HEK293 (cell line): ENCODE measurements around the gene DYNLT2B.
A peak's percentile ranks its signal among the peaks of the same experiment; 100 is the strongest.

Experiments
- CTCF ChIA-PET: fragments of 350-600 bp; formaldehyde crosslinking; extraction: SDS; loops from one replicate; lab custom pipeline; 2021; ENCODE audit warnings: antibody characterized with exemption; lab: Yijun Ruan, JAX
- POLR2A ChIA-PET: fragments of 300-600 bp; formaldehyde crosslinking; extraction: SDS; loops from one replicate; lab custom pipeline; 2020; ENCODE audit warnings: antibody characterized with exemption, inconsistent platforms; lab: Yijun Ruan, JAX
- H3K27ac ChIP-seq: fragments of 200-500 bp; sonication (Bioruptor generic); 2 replicates; pipeline ENCODE4 v1.5.1; 2014; ENCODE audit warnings: low read depth, low read length, control low read depth, inconsistent platforms; ENCODE audit errors: extremely low read depth
- H3K36me3 ChIP-seq, 2 experiments: fragments of 200-500 bp in 1 of 2; sonication (Bioruptor generic) in 1 of 2; 1 replicate in 1 of 2; 2 replicates in 1 of 2; pipeline ENCODE4 v1.5.1; 2014 to 2017; ENCODE audit warnings: inconsistent platforms in 2 of 2, low read length in 2 of 2; ENCODE audit not compliant: control insufficient read depth in 2 of 2, insufficient read depth in 1 of 2
- H3K4me1 ChIP-seq: fragments of 200-500 bp; sonication (Bioruptor generic); 2 replicates; pipeline ENCODE4 v1.5.1; 2014; ENCODE audit warnings: mild to moderate bottlenecking, low read length, inconsistent platforms; ENCODE audit not compliant: control insufficient read depth, insufficient read depth
- H3K4me3 ChIP-seq: 2 replicates; pipeline ENCODE4 v1.5.1; 2011; ENCODE audit warnings: low read depth, mild to moderate bottlenecking, control low read depth, low read length, moderate library complexity
- H3K9me3 ChIP-seq: fragments of 200-500 bp; sonication (Bioruptor generic); 2 replicates; pipeline ENCODE4 v1.5.1; 2014; ENCODE audit warnings: low read depth, low read length, inconsistent platforms; ENCODE audit not compliant: control insufficient read depth, insufficient read depth
- BCL11A ChIP-seq: fragments of 450-650 bp; formaldehyde crosslinking; IDR thresholded peaks from 2 replicates; pipeline ENCODE4 v1.5.1; 2016; ENCODE audit warnings: low read depth, missing biosample characterization, missing genetic modification characterization
- GFI1B ChIP-seq: fragments of 450-650 bp; formaldehyde crosslinking; IDR thresholded peaks from 2 replicates; pipeline ENCODE4 v1.5.1; 2016; ENCODE audit warnings: missing biosample characterization, missing genetic modification characterization
- KLF9 ChIP-seq: fragments of 450-650 bp; formaldehyde crosslinking; IDR thresholded peaks from 2 replicates; pipeline ENCODE4 v1.5.1; 2016; ENCODE audit warnings: missing biosample characterization, missing genetic modification characterization, low read depth
- REPIN1 ChIP-seq: fragments of 450-650 bp; formaldehyde crosslinking; IDR thresholded peaks from 2 replicates; pipeline ENCODE4 v1.5.1; 2017; ENCODE audit warnings: missing biosample characterization, missing genetic modification characterization, low read depth
- SALL2 ChIP-seq: fragments of 450-650 bp; formaldehyde crosslinking; IDR thresholded peaks from 2 replicates; pipeline ENCODE4 v1.5.0; 2017; ENCODE audit warnings: missing biosample characterization, mild to moderate bottlenecking, missing genetic modification characterization, borderline replicate concordance
- SCRT2 ChIP-seq: fragments of 450-650 bp; formaldehyde crosslinking; IDR thresholded peaks from 2 replicates; pipeline ENCODE4 v1.5.1; 2016; ENCODE audit warnings: missing biosample characterization, missing genetic modification characterization
- ZNF10 ChIP-seq: fragments of 450-650 bp; formaldehyde crosslinking; IDR thresholded peaks from 2 replicates; pipeline ENCODE4 v1.5.1; 2017; ENCODE audit warnings: missing biosample characterization, missing genetic modification characterization
- ZNF112 ChIP-seq: fragments of 450-650 bp; formaldehyde crosslinking; IDR thresholded peaks from 2 replicates; pipeline ENCODE4 v1.5.0; 2017; ENCODE audit warnings: missing biosample characterization, missing genetic modification characterization
- ZNF132 ChIP-seq: fragments of 450-650 bp; formaldehyde crosslinking; IDR thresholded peaks from 2 replicates; pipeline ENCODE4 v1.5.1; 2017; ENCODE audit warnings: missing biosample characterization, missing genetic modification characterization, borderline replicate concordance
- ZNF140 ChIP-seq: fragments of 450-650 bp; formaldehyde crosslinking; IDR thresholded peaks from 2 replicates; pipeline ENCODE4 v1.5.1; 2016; ENCODE audit warnings: missing biosample characterization, missing genetic modification characterization
- ZNF155 ChIP-seq: fragments of 450-650 bp; formaldehyde crosslinking; IDR thresholded peaks from 2 replicates; pipeline ENCODE4 v1.5.1; 2016; ENCODE audit warnings: missing biosample characterization, missing genetic modification characterization
- ZNF37A ChIP-seq: fragments of 450-650 bp; IDR thresholded peaks from 2 replicates; pipeline ENCODE4 v1.5.1; 2018; ENCODE audit warnings: missing biosample characterization, missing genetic modification characterization
- ZNF423 ChIP-seq: fragments of 450-650 bp; formaldehyde crosslinking; IDR thresholded peaks from 2 replicates; pipeline ENCODE4 v1.5.1; 2016; ENCODE audit warnings: missing biosample characterization, missing genetic modification characterization
- ZNF501 ChIP-seq: fragments of 450-650 bp; formaldehyde crosslinking; IDR thresholded peaks from 2 replicates; pipeline ENCODE4 v1.5.1; 2016; ENCODE audit warnings: missing biosample characterization, missing genetic modification characterization
- ZNF623 ChIP-seq: fragments of 450-650 bp; formaldehyde crosslinking; IDR thresholded peaks from 2 replicates; pipeline ENCODE4 v1.5.1; 2016; ENCODE audit warnings: missing biosample characterization, missing genetic modification characterization
- ZNF654 ChIP-seq: fragments of 450-650 bp; formaldehyde crosslinking; IDR thresholded peaks from 2 replicates; pipeline ENCODE4 v1.5.1; 2016; ENCODE audit warnings: low read depth, missing biosample characterization, missing genetic modification characterization
- ZNF660 ChIP-seq: fragments of 450-650 bp; IDR thresholded peaks from 2 replicates; pipeline ENCODE4 v1.5.1; 2018; ENCODE audit warnings: missing biosample characterization, mild to moderate bottlenecking, missing genetic modification characterization
- ZNF664 ChIP-seq: fragments of 450-650 bp; formaldehyde crosslinking; IDR thresholded peaks from 2 replicates; pipeline ENCODE4 v1.5.1; 2016; ENCODE audit warnings: missing biosample characterization, missing genetic modification characterization
- TF ChIP-seq, protein P1 (sequence below): fragments of 450-650 bp; formaldehyde crosslinking; IDR thresholded peaks from 2 replicates; pipeline ENCODE4 v1.5.1; 2016; ENCODE audit warnings: missing biosample characterization, missing genetic modification characterization
- TF ChIP-seq, protein P2 (sequence below): fragments of 450-650 bp; formaldehyde crosslinking; IDR thresholded peaks from 2 replicates; pipeline ENCODE4 v1.5.1; 2016; ENCODE audit warnings: missing biosample characterization, missing genetic modification characterization
- TF ChIP-seq, protein P3 (sequence below): fragments of 450-650 bp; formaldehyde crosslinking; conservative IDR thresholded peaks from 2 replicates; pipeline ENCODE4 v1.5.1; 2016; ENCODE audit warnings: low read depth, missing biosample characterization, missing genetic modification characterization

The DYNLT2B gene

DNA sequence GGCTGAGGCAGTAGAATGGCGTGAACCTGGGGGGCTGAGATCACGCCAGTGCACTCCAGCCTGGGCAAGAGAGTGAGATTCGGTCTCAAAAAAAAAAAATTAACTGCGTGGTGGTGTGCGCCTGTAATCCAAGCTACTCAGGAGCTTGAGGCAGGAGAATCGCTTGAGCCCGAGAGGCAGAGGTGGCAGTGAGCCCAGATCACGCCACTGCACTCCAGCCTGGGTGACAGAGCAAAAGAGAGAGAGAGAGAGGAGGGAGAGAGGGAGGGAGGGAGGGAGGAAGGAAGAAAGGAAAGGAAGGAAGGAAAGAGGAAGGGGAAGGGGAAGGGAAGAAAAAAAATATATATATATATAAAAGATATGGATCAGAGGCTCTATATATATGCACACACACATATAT, 14.1 kb upstream of the DYNLT2B start:
- TF ChIP-seq KLF9 (no peak), ZNF654 (tag by site-specific recombination) (no peak), ZNF501 (tag by site-specific recombination) (no peak), SALL2 (tag by site-specific recombination) (no peak), ZNF623 (tag by site-specific recombination) (no peak), ZNF140 (tag by site-specific recombination) (no peak), GFI1B (tag by site-specific recombination) (no peak)
- TF ChIP-seq, protein P1, sequence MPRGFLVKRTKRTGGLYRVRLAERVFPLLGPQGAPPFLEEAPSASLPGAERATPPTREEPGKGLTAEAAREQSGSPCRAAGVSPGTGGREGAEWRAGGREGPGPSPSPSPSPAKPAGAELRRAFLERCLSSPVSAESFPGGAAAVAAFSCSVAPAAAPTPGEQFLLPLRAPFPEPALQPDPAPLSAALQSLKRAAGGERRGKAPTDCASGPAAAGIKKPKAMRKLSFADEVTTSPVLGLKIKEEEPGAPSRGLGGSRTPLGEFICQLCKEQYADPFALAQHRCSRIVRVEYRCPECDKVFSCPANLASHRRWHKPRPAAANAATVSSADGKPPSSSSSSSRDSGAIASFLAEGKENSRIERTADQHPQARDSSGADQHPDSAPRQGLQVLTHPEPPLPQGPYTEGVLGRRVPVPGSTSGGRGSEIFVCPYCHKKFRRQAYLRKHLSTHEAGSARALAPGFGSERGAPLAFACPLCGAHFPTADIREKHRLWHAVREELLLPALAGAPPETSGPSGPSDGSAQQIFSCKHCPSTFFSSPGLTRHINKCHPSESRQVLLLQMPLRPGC, result no peak
- TF ChIP-seq, protein P2, sequence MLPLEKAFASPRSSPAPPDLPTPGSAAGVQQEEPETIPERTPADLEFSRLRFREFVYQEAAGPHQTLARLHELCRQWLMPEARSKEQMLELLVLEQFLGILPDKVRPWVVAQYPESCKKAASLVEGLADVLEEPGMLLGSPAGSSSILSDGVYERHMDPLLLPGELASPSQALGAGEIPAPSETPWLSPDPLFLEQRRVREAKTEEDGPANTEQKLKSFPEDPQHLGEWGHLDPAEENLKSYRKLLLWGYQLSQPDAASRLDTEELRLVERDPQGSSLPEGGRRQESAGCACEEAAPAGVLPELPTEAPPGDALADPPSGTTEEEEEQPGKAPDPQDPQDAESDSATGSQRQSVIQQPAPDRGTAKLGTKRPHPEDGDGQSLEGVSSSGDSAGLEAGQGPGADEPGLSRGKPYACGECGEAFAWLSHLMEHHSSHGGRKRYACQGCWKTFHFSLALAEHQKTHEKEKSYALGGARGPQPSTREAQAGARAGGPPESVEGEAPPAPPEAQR (tag by site-specific recombination), result no peak
- TF ChIP-seq, protein P3, sequence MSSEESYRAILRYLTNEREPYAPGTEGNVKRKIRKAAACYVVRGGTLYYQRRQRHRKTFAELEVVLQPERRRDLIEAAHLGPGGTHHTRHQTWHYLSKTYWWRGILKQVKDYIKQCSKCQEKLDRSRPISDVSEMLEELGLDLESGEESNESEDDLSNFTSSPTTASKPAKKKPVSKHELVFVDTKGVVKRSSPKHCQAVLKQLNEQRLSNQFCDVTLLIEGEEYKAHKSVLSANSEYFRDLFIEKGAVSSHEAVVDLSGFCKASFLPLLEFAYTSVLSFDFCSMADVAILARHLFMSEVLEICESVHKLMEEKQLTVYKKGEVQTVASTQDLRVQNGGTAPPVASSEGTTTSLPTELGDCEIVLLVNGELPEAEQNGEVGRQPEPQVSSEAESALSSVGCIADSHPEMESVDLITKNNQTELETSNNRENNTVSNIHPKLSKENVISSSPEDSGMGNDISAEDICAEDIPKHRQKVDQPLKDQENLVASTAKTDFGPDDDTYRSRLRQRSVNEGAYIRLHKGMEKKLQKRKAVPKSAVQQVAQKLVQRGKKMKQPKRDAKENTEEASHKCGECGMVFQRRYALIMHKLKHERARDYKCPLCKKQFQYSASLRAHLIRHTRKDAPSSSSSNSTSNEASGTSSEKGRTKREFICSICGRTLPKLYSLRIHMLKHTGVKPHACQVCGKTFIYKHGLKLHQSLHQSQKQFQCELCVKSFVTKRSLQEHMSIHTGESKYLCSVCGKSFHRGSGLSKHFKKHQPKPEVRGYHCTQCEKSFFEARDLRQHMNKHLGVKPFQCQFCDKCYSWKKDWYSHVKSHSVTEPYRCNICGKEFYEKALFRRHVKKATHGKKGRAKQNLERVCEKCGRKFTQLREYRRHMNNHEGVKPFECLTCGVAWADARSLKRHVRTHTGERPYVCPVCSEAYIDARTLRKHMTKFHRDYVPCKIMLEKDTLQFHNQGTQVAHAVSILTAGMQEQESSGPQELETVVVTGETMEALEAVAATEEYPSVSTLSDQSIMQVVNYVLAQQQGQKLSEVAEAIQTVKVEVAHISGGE (tag by site-specific recombination), result no peak
- POLR2A ChIA-PET, result no interaction called here

DNA sequence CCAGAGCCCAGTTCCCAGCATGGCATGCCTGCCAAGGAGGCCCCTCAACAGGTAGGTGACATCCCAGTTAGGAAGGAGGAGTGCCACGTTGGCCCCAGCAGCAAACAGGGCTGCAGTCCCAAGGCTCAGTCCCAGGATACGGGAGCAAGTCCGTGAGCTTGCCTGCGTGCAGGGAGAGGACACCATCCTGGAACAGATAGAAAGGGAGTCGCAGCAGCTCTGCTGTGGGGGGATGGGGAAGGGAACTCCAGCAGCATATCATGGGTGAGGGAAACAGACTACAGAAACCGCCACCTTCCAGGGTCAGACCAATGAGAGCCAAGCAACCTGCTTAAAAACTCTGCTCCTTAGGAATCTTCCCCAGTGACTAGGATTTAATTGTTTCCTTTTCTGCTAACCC, 9.4 kb upstream of the DYNLT2B start:
- TF ChIP-seq ZNF10 (tag by site-specific recombination) (no peak), SCRT2 (tag by site-specific recombination) (peak; percentile 72), ZNF660 (tag by site-specific recombination) (no peak), ZNF37A (no peak), ZNF664 (tag by site-specific recombination) (no peak)
- Histone ChIP-seq H3K36me3 (no peaks in the 10 kb centered on the region), H3K27ac (no peak overlapping the region), H3K4me3 (no peak overlapping the region), H3K9me3 (no peaks in the 10 kb centered on the region), H3K4me1 (no peaks in the 10 kb centered on the region)
- ChIA-PET POLR2A (no interaction called here), CTCF (no interaction called here)

More for the DNA sequence above, 14.1 kb upstream of the DYNLT2B start:
- H3K9me3 ChIP-seq, result no peaks in the 10 kb centered on the region
- no peak overlapping the region for H3K27ac ChIP-seq
- CTCF ChIA-PET, result no interaction called here
- no peak overlapping the region for H3K4me3 ChIP-seq
- H3K36me3 ChIP-seq, result no peaks in the 10 kb centered on the region
- H3K4me1 ChIP-seq, result no peaks in the 10 kb centered on the region

DNA sequence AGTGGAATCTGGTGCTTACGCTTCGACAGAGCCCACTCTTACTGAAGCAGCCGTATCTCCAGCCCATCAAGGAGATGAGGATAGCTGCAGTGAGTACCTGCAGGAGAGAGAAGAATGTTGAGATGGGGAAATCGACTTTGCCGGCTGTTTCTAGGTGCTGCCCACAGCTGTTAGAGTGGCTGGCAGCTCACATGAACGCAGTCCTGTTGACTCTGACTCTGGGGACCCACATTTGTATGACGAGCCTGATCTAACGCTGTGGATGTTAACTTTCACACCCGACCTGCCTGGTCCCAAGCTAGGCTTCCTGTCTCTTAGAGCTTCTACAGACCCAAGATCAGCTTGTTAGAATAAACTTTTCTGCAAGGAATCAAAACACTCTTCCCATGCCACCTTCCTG, 8.9 kb upstream of the DYNLT2B start:
- TF ChIP-seq BCL11A (tag by site-specific recombination), result no peak
- no peak for TF ChIP-seq ZNF132 (tag by site-specific recombination)
- no peak for TF ChIP-seq ZNF112 (tag by site-specific recombination)
- TF ChIP-seq REPIN1 (tag by site-specific recombination), result no peak
- no peak for TF ChIP-seq ZNF155 (tag by site-specific recombination)
- TF ChIP-seq ZNF423 (tag by site-specific recombination), result no peak
- no peak overlapping the region for H3K4me3 ChIP-seq
- CTCF ChIA-PET, result no interaction called here
- no peak overlapping the region for H3K27ac ChIP-seq
- POLR2A ChIA-PET, result no interaction called here
- no peaks in the 10 kb centered on the region for H3K4me1 ChIP-seq
- no peaks in the 10 kb centered on the region for H3K36me3 ChIP-seq
- no peaks in the 10 kb centered on the region for H3K9me3 ChIP-seq
